ENCODE results near the gene LTBP4. TPM values are rescaled to one million over a fixed set of nuclear protein-coding genes. Genes with fewer than 3 reads are reported as not detected.

LTBP4 gene
- total and polyA plus RNA-seq, 12 donors = 114 to 263 (median 234) TPM

DNA sequence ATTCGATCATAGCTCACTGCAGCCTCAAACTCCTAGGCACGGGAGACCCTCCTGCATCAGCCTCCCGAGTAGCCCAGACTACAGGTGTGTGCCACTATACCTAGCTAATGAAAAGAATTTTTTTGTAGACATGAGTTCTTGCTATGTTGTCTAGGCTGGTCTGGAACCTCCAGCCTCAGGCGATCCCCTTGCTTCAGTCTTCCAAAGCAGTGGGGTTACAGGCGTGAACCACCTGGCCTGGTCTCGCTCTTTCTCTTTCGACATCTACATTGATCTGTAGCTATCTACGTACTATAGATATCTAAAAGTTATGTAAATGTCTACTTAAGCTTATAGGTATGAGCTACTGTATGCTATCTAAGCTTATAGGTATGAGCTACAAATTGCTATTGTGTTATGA lies 56.9 kb downstream of the LTBP4 start:
- Histone ChIP-seq H3K27me3 (no peaks in the 10 kb centered on the region), H3K36me3 (no peaks in the 10 kb centered on the region), H3K9me3 (no peaks in the 10 kb centered on the region), H3K4me1 (peaks cover 0 to 13% (median 3%) of the 10 kb centered on the region in 9 donors), H3K27ac (no peak overlapping the region), H3K4me3 (no peak overlapping the region)
- no peak for DNase-seq
- TF ChIP-seq, protein P1, sequence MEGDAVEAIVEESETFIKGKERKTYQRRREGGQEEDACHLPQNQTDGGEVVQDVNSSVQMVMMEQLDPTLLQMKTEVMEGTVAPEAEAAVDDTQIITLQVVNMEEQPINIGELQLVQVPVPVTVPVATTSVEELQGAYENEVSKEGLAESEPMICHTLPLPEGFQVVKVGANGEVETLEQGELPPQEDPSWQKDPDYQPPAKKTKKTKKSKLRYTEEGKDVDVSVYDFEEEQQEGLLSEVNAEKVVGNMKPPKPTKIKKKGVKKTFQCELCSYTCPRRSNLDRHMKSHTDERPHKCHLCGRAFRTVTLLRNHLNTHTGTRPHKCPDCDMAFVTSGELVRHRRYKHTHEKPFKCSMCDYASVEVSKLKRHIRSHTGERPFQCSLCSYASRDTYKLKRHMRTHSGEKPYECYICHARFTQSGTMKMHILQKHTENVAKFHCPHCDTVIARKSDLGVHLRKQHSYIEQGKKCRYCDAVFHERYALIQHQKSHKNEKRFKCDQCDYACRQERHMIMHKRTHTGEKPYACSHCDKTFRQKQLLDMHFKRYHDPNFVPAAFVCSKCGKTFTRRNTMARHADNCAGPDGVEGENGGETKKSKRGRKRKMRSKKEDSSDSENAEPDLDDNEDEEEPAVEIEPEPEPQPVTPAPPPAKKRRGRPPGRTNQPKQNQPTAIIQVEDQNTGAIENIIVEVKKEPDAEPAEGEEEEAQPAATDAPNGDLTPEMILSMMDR (IDR thresholded peaks at IDR 0.05) = no peak
- ATAC-seq = no peak
- 92 to 99% methylated on average over 8 of the region's 8 CpGs for WGBS, 2 donors
- intact Hi-C loops (cut with DNase I) = no loop called here

DNA sequence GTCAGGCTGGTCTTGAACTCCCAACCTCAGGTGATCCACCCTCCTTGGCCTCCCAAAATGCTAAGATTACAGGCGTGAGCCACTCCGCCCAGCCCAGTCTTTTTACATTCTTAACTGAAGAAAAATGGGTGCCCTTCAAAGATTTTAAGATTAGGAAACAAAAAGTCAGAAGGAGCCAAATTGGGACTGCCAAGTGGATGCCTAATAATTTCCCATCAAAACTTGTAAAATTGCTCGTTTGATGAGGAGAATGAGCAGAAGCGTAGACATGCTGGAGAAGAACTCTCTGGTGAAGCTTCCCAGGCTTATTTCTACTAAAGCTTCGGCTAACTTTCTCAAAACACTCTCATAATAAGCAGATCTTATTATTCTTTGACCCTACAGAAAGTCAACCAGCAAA lies 57.9 kb downstream of the LTBP4 start:
- TF ChIP-seq, protein P1 (IDR thresholded peaks at IDR 0.05) = no peak
- intact Hi-C loops (cut with DNase I) = no loop called here
- no peaks in the 10 kb centered on the region for H3K36me3 ChIP-seq
- WGBS, 2 donors = 86 to 90% methylated on average over 5 of the region's 5 CpGs
- H3K9me3 ChIP-seq = no peaks in the 10 kb centered on the region
- H3K27me3 ChIP-seq = no peaks in the 10 kb centered on the region
- DNase-seq (no peak), ATAC-seq (no peak)
- H3K4me3 ChIP-seq = no peak overlapping the region
- H3K27ac ChIP-seq = no peak overlapping the region
- peaks cover 0 to 20% (median 12%) of the 10 kb centered on the region in 9 donors for H3K4me1 ChIP-seq

DNA sequence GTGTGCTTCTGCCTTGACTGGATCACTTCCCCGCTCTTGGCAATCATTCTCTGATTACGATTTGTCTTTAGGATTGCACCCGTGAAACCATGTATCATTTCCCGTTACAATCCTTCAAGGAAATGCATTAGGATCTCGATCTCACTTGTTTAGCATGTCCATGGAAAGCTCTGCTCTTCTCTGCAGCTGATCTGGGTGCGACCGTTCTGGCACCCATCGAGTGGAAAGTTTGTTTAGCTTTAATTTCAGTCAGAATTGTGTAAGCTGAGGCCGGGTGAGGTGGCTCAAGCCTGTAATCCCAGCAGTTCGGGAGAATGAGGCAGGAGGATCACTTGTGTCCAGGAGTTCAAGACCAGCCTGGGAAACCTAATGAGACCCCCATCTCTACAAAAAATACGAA lies 58.4 kb downstream of the LTBP4 start:
- peaks cover 0 to 23% (median 12%) of the 10 kb centered on the region in 9 donors for H3K4me1 ChIP-seq
- H3K4me3 ChIP-seq = no peak overlapping the region
- H3K27me3 ChIP-seq = no peaks in the 10 kb centered on the region
- intact Hi-C loops (cut with DNase I) = no loop called here
- DNase-seq (no peak), ATAC-seq (no peak)
- 81 to 85% methylated on average over 11 of the region's 11 CpGs for WGBS, 2 donors
- TF ChIP-seq, protein P1 (IDR thresholded peaks at IDR 0.05) = no peak
- no peaks in the 10 kb centered on the region for H3K36me3 ChIP-seq
- H3K27ac ChIP-seq = no peak overlapping the region
- no peaks in the 10 kb centered on the region for H3K9me3 ChIP-seq

DNA sequence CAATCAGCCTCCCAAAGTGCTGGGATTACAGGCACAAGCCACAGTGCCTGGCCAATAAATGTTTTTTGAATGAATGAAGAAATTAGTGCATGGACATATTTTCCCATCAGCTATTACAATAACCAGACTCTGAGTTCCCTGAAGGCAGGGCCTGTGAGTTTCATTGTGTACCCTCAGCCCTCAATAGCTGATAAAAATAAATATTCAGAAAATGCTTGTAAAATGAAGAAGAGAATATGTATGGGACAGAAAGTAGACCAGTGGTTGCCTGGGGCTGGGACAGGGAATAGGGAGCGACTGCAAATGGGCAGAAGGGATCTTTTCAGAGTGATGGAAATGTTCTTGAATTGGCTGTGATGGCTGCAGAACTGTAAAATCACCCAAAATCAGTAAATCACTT lies 60.4 kb downstream of the LTBP4 start:
- H3K36me3 ChIP-seq = peaks cover 0 to under 1% (median 0%) of the 10 kb centered on the region in 9 donors
- ATAC-seq = no peak
- H3K9me3 ChIP-seq = no peaks in the 10 kb centered on the region
- no peak for DNase-seq
- 91 to 97% methylated on average over 1 of the region's 1 CpG for WGBS, 2 donors
- no peaks in the 10 kb centered on the region for H3K27me3 ChIP-seq
- intact Hi-C loops (cut with DNase I) = loop anchor here (1.0 to 10.0 kb wide), 16 partner anchors 51 to 603 kb away; partner anchors contain the start of genes ACTMAP (in 2 of the 10), COQ8B (in 2 of the 10), ITPKC (in 2 of the 10) and SNRPA (in 2 of the 10)
- H3K4me3 ChIP-seq = no peak overlapping the region
- TF ChIP-seq, protein P1 (IDR thresholded peaks at IDR 0.05) = no peak
- peaks cover 0 to 23% (median 12%) of the 10 kb centered on the region in 9 donors for H3K4me1 ChIP-seq
- no peak overlapping the region for H3K27ac ChIP-seq

Measured in heart right ventricle (tissue), 16 donors.